Endothelial cell of umbilical vein (primary cell): ENCODE results near the gene PANX1.

Source experiments
- EZH2 ChIP-seq: IDR thresholded peaks from 2 replicates; pipeline ENCODE4 v1.6.1; 2012; ENCODE audit warnings: borderline replicate concordance, low read depth, mild to moderate bottlenecking, moderate library complexity, low read length, inconsistent platforms; ENCODE audit not compliant: severe bottlenecking
- POLR2A ChIP-seq: IDR thresholded peaks from 2 replicates; pipeline ENCODE4 v1.6.1; 2012; ENCODE audit warnings: low read depth, mild to moderate bottlenecking, control low read depth, low read length
- POLR2AphosphoS5 ChIP-seq: IDR thresholded peaks from 2 replicates; pipeline ENCODE4 v1.6.1; 2012; ENCODE audit warnings: low read depth, mild to moderate bottlenecking, control low read depth, low read length, moderate library complexity; ENCODE audit not compliant: insufficient read depth
- TF ChIP-seq, protein P1 (sequence below), 2 donors: IDR thresholded peaks; 1 replicate in 1 of 2; 2 replicates in 1 of 2; pipeline ENCODE4 v1.5.1; 2011; ENCODE audit warnings: low read length in 2 of 2, mild to moderate bottlenecking in 2 of 2, moderate library complexity in 2 of 2, control low read depth in 1 of 2, inconsistent platforms in 1 of 2, low read depth in 1 of 2; ENCODE audit not compliant: insufficient read depth in 1 of 2; ENCODE audit errors: extremely low read depth in 1 of 2

GRCh38 chr11:94201004-94201465 is 72.4 kb downstream of the PANX1 start:
- TF ChIP-seq POLR2AphosphoS5 (no peak), POLR2A (no peak), EZH2 (no peak)
- TF ChIP-seq, protein P1, sequence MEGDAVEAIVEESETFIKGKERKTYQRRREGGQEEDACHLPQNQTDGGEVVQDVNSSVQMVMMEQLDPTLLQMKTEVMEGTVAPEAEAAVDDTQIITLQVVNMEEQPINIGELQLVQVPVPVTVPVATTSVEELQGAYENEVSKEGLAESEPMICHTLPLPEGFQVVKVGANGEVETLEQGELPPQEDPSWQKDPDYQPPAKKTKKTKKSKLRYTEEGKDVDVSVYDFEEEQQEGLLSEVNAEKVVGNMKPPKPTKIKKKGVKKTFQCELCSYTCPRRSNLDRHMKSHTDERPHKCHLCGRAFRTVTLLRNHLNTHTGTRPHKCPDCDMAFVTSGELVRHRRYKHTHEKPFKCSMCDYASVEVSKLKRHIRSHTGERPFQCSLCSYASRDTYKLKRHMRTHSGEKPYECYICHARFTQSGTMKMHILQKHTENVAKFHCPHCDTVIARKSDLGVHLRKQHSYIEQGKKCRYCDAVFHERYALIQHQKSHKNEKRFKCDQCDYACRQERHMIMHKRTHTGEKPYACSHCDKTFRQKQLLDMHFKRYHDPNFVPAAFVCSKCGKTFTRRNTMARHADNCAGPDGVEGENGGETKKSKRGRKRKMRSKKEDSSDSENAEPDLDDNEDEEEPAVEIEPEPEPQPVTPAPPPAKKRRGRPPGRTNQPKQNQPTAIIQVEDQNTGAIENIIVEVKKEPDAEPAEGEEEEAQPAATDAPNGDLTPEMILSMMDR (IDR thresholded peaks at IDR 0.05; ENCODE audit: extremely low read depth in 1 of 2, insufficient read depth in 1 of 2, low read depth in 1 of 2, low read length in 2 of 2), result no peak
